Neural crest cell (in vitro differentiated cells): ENCODE data around the gene MTHFD1L. TPM values are rescaled to one million over a fixed set of nuclear protein-coding genes. Genes with fewer than 3 reads are reported as not detected.

ENCODE experiments used
- DNase-seq: peaks from one replicate; pipeline ENCODE4 v3.0.0; 2021; ENCODE audit warnings: low read depth, mixed read lengths, low spot score
- H3K27ac Mint-ChIP-seq: one replicate; pipeline ENCODE4 v1.8.0; 2021; ENCODE audit warnings: mild to moderate bottlenecking, mixed read lengths; ENCODE audit not compliant: unreplicated experiment
- H3K27me3 Mint-ChIP-seq: 2 replicates; pipeline ENCODE4 v1.8.0; 2021; ENCODE audit warnings: low read depth, mild to moderate bottlenecking, mixed read lengths
- H3K36me3 Mint-ChIP-seq: 2 replicates; pipeline ENCODE4 v1.8.0; 2021; ENCODE audit warnings: low read depth, mild to moderate bottlenecking, mixed read lengths
- H3K4me1 Mint-ChIP-seq: 2 replicates; pipeline ENCODE4 v1.8.0; 2021; ENCODE audit warnings: mixed read lengths
- H3K4me3 Mint-ChIP-seq: one replicate; pipeline ENCODE4 v1.8.0; 2021; ENCODE audit warnings: mild to moderate bottlenecking, mixed read lengths
- H3K9me3 Mint-ChIP-seq: 2 replicates; pipeline ENCODE4 v1.8.0; 2021; ENCODE audit warnings: mixed read lengths
- CTCF ChIP-seq: fragments of 200-600 bp; sonication (generic); conservative IDR thresholded peaks from 2 replicates; pipeline ENCODE4 v1.5.0; 2021; ENCODE audit warnings: antibody characterized with exemption, mild to moderate bottlenecking
- total RNA-seq: library from RNA; stranded (reverse); gene quantifications from 2 replicates; pipeline ENCODE4 v1.2.1, GENCODE V29; 2021

The MTHFD1L gene
- total RNA-seq, 1 donor from 2014 or later = 71.3 TPM

GRCh38 chr6:150880336-150880735 is 14.8 kb downstream of the MTHFD1L start:
- no peak overlapping the region for H3K27ac Mint-ChIP-seq
- no peak overlapping the region for H3K4me3 Mint-ChIP-seq
- no peak for TF ChIP-seq CTCF
- no peaks in the 10 kb centered on the region for H3K27me3 Mint-ChIP-seq
- H3K4me1 Mint-ChIP-seq = peaks cover 58% of the 10 kb centered on the region
- H3K9me3 Mint-ChIP-seq = no peaks in the 10 kb centered on the region
- DNase-seq = no peak
- H3K36me3 Mint-ChIP-seq = peaks cover 20% of the 10 kb centered on the region

GRCh38 chr6:150881911-150882481 is 16.5 kb downstream of the MTHFD1L start:
- Mint-ChIP-seq H3K9me3 (no peaks in the 10 kb centered on the region), H3K36me3 (peaks cover 21% of the 10 kb centered on the region), H3K4me1 (peaks cover 47% of the 10 kb centered on the region), H3K27me3 (no peaks in the 10 kb centered on the region), H3K27ac (peak overlapping the region; percentile 96), H3K4me3 (no peak overlapping the region)
- TF ChIP-seq CTCF = no peak
- peak; percentile 34 for DNase-seq

- Mint-ChIP-seq H3K4me3 (no peak overlapping the region), H3K4me1 (peaks cover 39% of the 10 kb centered on the region), H3K36me3 (peaks cover 18% of the 10 kb centered on the region), H3K27ac (peak overlapping the region; percentile 43), H3K9me3 (no peaks in the 10 kb centered on the region), H3K27me3 (no peaks in the 10 kb centered on the region)
- DNase-seq = no peak
- no peak for TF ChIP-seq CTCF
Measured at GRCh38 chr6:150883521-150883920, 18.0 kb downstream of the MTHFD1L start.

- Mint-ChIP-seq H3K4me3 (no peak overlapping the region), H3K36me3 (peaks cover 13% of the 10 kb centered on the region), H3K27ac (no peak overlapping the region), H3K27me3 (no peaks in the 10 kb centered on the region), H3K9me3 (no peaks in the 10 kb centered on the region), H3K4me1 (peaks cover 23% of the 10 kb centered on the region)
- no peak for TF ChIP-seq CTCF
- DNase-seq = no peak
Measured at GRCh38 chr6:150886155-150886554, 20.7 kb downstream of the MTHFD1L start.

- peaks cover 13% of the 10 kb centered on the region for H3K36me3 Mint-ChIP-seq
- H3K9me3 Mint-ChIP-seq = no peaks in the 10 kb centered on the region
- TF ChIP-seq CTCF = no peak
- H3K4me3 Mint-ChIP-seq = no peak overlapping the region
- H3K4me1 Mint-ChIP-seq = peaks cover 17% of the 10 kb centered on the region
- no peak overlapping the region for H3K27ac Mint-ChIP-seq
- DNase-seq = no peak
- no peaks in the 10 kb centered on the region for H3K27me3 Mint-ChIP-seq
Measured at GRCh38 chr6:150887978-150888563, 22.6 kb downstream of the MTHFD1L start.
